HG02610 (cell line): ENCODE results near the gene PGAP3.

Experiments used
- ATAC-seq: cut with Tn5 transposase; IDR thresholded peaks from one replicate; pipeline ENCODE4 v1.9.1; 2021; ENCODE audit warnings: mild to moderate bottlenecking, moderate library complexity; ENCODE audit not compliant: unreplicated experiment

PGAP3 gene

GRCh38 chr17:39625198-39625785, 62.6 kb downstream of the PGAP3 start:
- ATAC-seq: no peak

DNA sequence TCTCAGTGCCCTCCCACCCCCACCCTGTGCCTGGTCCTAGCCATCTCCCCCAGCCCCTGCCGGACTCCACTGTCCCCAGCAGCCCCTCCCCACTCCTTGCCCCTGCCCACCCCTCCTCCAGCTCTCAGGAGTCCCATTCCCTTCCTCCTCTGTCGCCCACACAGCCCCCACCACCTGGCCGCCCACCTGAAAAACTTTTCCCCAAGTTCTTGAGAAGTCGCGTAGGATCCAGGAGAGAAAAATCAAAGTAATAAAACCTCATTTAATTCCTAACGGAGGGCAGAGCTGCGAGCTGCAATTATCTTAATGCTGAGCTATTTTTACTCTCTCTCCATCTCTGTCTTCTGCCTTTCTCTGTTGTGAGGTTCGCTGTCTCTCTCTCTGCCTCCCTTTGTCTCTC, 63.5 kb downstream of the PGAP3 start:
- no peak for ATAC-seq

DNA sequence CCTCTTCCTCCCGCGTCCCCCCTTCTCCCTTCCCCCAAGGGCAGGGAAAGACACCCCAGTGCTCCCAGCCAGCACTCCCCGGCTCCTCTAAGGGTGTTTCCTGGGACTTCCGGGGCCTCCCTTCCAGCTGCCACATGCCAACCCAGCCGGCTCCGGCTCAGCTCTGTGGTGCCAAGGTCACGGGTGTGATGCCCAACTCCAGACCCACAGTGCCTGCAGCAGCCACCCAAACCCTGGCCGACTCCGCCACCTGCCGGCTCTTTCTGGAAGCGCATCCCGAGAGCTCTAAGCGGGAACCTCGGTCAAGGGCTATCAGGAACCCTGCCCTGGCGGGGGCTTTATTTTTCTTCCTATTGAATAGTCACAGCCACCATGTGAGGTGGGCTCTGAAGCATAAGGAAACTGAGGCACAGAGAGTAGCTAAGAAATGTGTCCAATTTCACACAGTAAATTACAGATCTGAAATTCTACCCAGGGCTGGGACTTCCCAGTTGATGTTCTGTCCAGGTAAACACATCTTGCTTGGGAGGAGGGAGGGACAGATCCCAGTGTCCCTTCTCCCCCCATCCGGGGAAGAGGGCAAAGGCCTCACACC, 64.4 kb downstream of the PGAP3 start:
- ATAC-seq: no peak

DNA sequence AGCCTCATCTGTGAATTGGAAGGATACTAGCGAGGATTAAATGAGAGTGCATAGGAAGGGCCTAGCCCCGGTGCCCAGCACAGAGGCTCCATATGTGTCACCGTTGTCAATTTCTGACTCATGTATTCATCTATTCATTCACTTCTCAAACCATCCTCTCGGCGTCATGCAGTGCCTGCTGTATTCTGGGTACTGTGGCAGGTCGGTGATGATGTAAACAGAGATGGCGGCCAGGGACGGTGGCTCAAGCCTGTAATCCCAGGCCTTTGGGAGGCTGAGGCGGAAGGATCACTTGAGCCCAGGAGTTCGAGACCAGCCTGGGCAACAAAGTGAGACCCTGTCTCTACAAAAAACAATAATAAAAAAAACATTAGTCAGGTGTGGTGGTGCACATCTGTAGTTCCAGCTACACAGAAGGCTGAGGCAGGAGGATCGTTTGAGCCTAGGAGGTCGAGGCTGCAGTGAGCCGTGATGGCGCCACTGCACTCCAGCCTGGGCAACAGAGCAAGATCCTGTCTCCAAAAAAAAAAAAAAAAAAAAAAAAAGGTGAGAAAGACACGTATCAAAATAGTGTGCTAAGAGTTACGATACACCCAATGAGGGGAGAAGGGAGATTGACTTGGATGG, 65.4 kb downstream of the PGAP3 start:
- ATAC-seq: peak; percentile 14

GRCh38 chr17:39621523-39622379, 66.1 kb downstream of the PGAP3 start:
- ATAC-seq: peak; percentile 47
